GM12878 (cell line): Measurements from ENCODE around the gene PDGFA. TPM values are rescaled to one million over a fixed set of nuclear protein-coding genes. Genes with fewer than 3 reads are reported as not detected.

Source experiments
- ATAC-seq: fragments of 200-7000 bp; cut with Tn5 transposase; 3 replicates; pipeline ENCODE4 v1.9.1; 2020; ENCODE audit warnings: mild to moderate bottlenecking, moderate library complexity
- BruUV-seq: library from RNA; stranded (reverse); fragments of 400-500 nt; replicated peaks from 2 replicates; lab custom pipeline; 2021; lab: Mats Ljungman, UMichigan
- CTCF ChIA-PET: fragments of 300-600 bp; sonication (Branson Sonifier 250); formaldehyde crosslinking; extraction: SDS; loops from one replicate; lab custom pipeline; 2021; ENCODE audit warnings: inconsistent platforms; lab: Yijun Ruan, JAX
- POLR2A ChIA-PET: fragments of 350-600 bp; formaldehyde crosslinking; extraction: SDS; loops from one replicate; lab custom pipeline; 2021; ENCODE audit warnings: inconsistent platforms; lab: Charles Lee
- RAD21 ChIA-PET: fragments of 300-600 bp; sonication (Branson Sonifier 250); formaldehyde crosslinking; loops from one replicate; lab custom pipeline; 2023; ENCODE audit warnings: antibody characterized with exemption; ENCODE audit not compliant: unreplicated experiment; lab: Charles Lee
- SMC1A ChIA-PET: fragments of 300-600 bp; sonication (Branson Sonifier 250); formaldehyde crosslinking; loops from one replicate; lab custom pipeline; 2023; ENCODE audit not compliant: unreplicated experiment, uncharacterized antibody; lab: Charles Lee
- DNase-seq: peaks from one replicate; pipeline ENCODE4 v3.0.0-alpha.2; 2011; ENCODE audit warnings: low read depth, low spot score
- FAIRE-seq: peaks from 3 replicates; lab custom pipeline; 2011; peaks lifted over from hg19 to GRCh38; lab: Jason Lieb, UNC
- H2AFZ ChIP-seq: 2 replicates; pipeline ENCODE4 v1.6.0; 2011; ENCODE audit warnings: low read depth, low read length, control low read depth; ENCODE audit not compliant: control insufficient read depth
- H3K27ac ChIP-seq: 2 replicates; pipeline ENCODE4 v1.5.1; 2011; ENCODE audit warnings: control low read depth; ENCODE audit not compliant: control insufficient read depth, insufficient read depth
- H3K27me3 ChIP-seq, 2 experiments: replicated peaks in 1 of 2; 2 replicates each; pipeline versions ENCODE4 v1.6.0 to v1.6.1; 2011; ENCODE audit warnings: low read length in 1 of 2; ENCODE audit not compliant: control insufficient read depth in 2 of 2, insufficient read depth in 2 of 2
- H3K36me3 ChIP-seq, 2 experiments: 2 replicates each; pipeline ENCODE4 v1.5.1; 2011; ENCODE audit warnings: low read length in 1 of 2; ENCODE audit not compliant: control insufficient read depth in 2 of 2, insufficient read depth in 2 of 2
- H3K4me1 ChIP-seq: 2 replicates; pipeline ENCODE4 v1.6.1; 2011; ENCODE audit warnings: mild to moderate bottlenecking, low read length, moderate library complexity, mixed read lengths; ENCODE audit not compliant: control insufficient read depth, insufficient read depth
- H3K4me2 ChIP-seq: 2 replicates; pipeline ENCODE4 v1.6.0; 2011; ENCODE audit warnings: control low read depth; ENCODE audit not compliant: control insufficient read depth, insufficient read depth
- H3K4me3 ChIP-seq: fragments of 200-600 bp; sonication (generic); 2 replicates; pipeline ENCODE4 v1.5.1; 2016
- H3K79me2 ChIP-seq: 2 replicates; pipeline ENCODE4 v1.6.0; 2011; ENCODE audit warnings: low read length; ENCODE audit not compliant: control insufficient read depth, insufficient read depth
- H3K9ac ChIP-seq: 2 replicates; pipeline ENCODE4 v1.8.0; 2011; ENCODE audit warnings: low read length, control low read depth, mixed read lengths; ENCODE audit not compliant: control insufficient read depth, insufficient read depth
- H3K9me3 ChIP-seq: replicated peaks from 3 replicates; pipeline ENCODE4 v1.5.1; 2011; ENCODE audit warnings: mild to moderate bottlenecking, low read length; ENCODE audit not compliant: control insufficient read depth, insufficient read depth
- H4K20me1 ChIP-seq: 2 replicates; pipeline ENCODE4 v1.6.0; 2011; ENCODE audit not compliant: control insufficient read depth, insufficient read depth
- BHLHE40 ChIP-seq, 2 experiments: fragments of 450-650 bp in 1 of 2; IDR thresholded peaks; 2 replicates each; pipeline ENCODE4 v1.6.1; 2011 to 2017; ENCODE audit warnings: low read depth in 2 of 2, borderline replicate concordance in 1 of 2, improper control_type of control experiment in 1 of 2, low read length in 1 of 2, mild to moderate bottlenecking in 1 of 2
- CHD2 ChIP-seq: IDR thresholded peaks from 2 replicates; pipeline ENCODE4 v1.6.1; 2011; ENCODE audit warnings: low read depth, low read length, improper control_type of control experiment, borderline replicate concordance
- PAX8 ChIP-seq: fragments of 450-650 bp; IDR thresholded peaks from 2 replicates; pipeline ENCODE4 v1.6.1; 2017; ENCODE audit warnings: mild to moderate bottlenecking, moderate library complexity
- PRDM15 ChIP-seq: fragments of 450-650 bp; formaldehyde crosslinking; IDR thresholded peaks from 2 replicates; pipeline ENCODE4 v1.4.0; 2020; ENCODE audit warnings: mild to moderate bottlenecking, moderate library complexity
- ZNF217 ChIP-seq: fragments of 450-650 bp; IDR thresholded peaks from 2 replicates; pipeline ENCODE4 v1.6.1; 2017; ENCODE audit warnings: antibody characterized with exemption, mild to moderate bottlenecking
- WGBS: methylation state at CpG from one replicate; pipeline ENCODE4 v1.1.6; 2016; ENCODE audit warnings: low lambda C conversion rate; ENCODE audit not compliant: insufficient replicate concordance, insufficient coverage; ENCODE audit errors: missing lambda C conversion rate; 5-methylcytosine and 5-hydroxymethylcytosine counted together
- in situ Hi-C: fragments of 300-500 bp; cut with MboI; formaldehyde crosslinking; loops from 9 replicates; pipeline ENCODE4 v1.14.3; 2018; ENCODE audit warnings: mixed read lengths
- intact Hi-C: fragments of 100-400 bp; cut with micrococcal nuclease; formaldehyde crosslinking; loops from one replicate; pipeline ENCODE4 v1.14.2; 2022; ENCODE audit not compliant: unreplicated experiment
- polyA plus RNA-seq, 11 experiments: library from polyadenylated mRNA; depleted of rRNA in 4 of 11; unstranded in 6 of 11; stranded (reverse) in 5 of 11; fragments of >200 nt; fragmentation: Nextera tagmentation in 4 of 11; fragmentation: Illumina TruSeq in 1 of 11; extraction: Ambion mirVana in 4 of 11; extraction: Trizol in 1 of 11; gene quantifications; 1 replicate in 1 of 11; 2 replicates in 10 of 11; pipeline versions ENCODE4 v1.2.1 to v1.2.3, GENCODE V29; 2011 to 2016; ENCODE audit warnings: inconsistent platforms in 2 of 11, missing spikeins in 2 of 11, low read depth in 1 of 11
- total RNA-seq, 4 experiments: library from RNA; depleted of rRNA in 3 of 4; stranded (reverse); fragments of >200 nt in 3 of 4; fragmentation: Illumina TruSeq in 1 of 4; extraction: Trizol in 1 of 4; gene quantifications; 2 replicates each; pipeline versions ENCODE4 v1.2.1 to v1.2.3, GENCODE V29; 2013 to 2021
- TF ChIP-seq, protein P1 (sequence below): fragments of 450-650 bp; IDR thresholded peaks from 2 replicates; pipeline ENCODE4 v1.6.1; 2016; ENCODE audit warnings: mild to moderate bottlenecking, moderate library complexity, borderline replicate concordance

PDGFA gene
- total and polyA plus RNA-seq, 10 of the 15 experiments (the other 5 are each of a cell fraction or from before 2014, with no cell fraction given): 2.5 to 10.0 (median 5.6) TPM

GRCh38 chr7:486216-486743 lies 33.4 kb downstream of the PDGFA start:
- Histone ChIP-seq H3K36me3 (no peaks in the 10 kb centered on the region), H3K9ac (no peak overlapping the region), H4K20me1 (no peaks in the 10 kb centered on the region), H3K27me3 (no peaks in the 10 kb centered on the region), H3K9me3 (no peaks in the 10 kb centered on the region), H3K4me2 (no peak overlapping the region), H3K27ac (no peak overlapping the region), H3K4me3 (no peak overlapping the region), H3K79me2 (no peaks in the 10 kb centered on the region), H3K4me1 (no peaks in the 10 kb centered on the region), H2AFZ (no peak overlapping the region)
- no peak for FAIRE-seq
- ChIA-PET CTCF (no interaction called here), POLR2A (no interaction called here), RAD21 (no interaction called here), SMC1A (no interaction called here)
- TF ChIP-seq ZNF217: no peak
- TF ChIP-seq PAX8: no peak
- no peak for TF ChIP-seq CHD2
- TF ChIP-seq BHLHE40 (IDR thresholded peaks at IDR 0.05; ENCODE audit: borderline replicate concordance in 1 of 2, low read depth in 2 of 2, low read length in 1 of 2): peak in 1 of 2 experiments; percentile 32; a peak in 1 of 4 replicates
- intact Hi-C loops: no loop called here
- in situ Hi-C loops: no loop called here
- 78% methylated on average over 16 of the region's 16 CpGs for WGBS
- ATAC-seq: no peak
- no TSS peak for BruUV-seq
- no peak for DNase-seq

DNA sequence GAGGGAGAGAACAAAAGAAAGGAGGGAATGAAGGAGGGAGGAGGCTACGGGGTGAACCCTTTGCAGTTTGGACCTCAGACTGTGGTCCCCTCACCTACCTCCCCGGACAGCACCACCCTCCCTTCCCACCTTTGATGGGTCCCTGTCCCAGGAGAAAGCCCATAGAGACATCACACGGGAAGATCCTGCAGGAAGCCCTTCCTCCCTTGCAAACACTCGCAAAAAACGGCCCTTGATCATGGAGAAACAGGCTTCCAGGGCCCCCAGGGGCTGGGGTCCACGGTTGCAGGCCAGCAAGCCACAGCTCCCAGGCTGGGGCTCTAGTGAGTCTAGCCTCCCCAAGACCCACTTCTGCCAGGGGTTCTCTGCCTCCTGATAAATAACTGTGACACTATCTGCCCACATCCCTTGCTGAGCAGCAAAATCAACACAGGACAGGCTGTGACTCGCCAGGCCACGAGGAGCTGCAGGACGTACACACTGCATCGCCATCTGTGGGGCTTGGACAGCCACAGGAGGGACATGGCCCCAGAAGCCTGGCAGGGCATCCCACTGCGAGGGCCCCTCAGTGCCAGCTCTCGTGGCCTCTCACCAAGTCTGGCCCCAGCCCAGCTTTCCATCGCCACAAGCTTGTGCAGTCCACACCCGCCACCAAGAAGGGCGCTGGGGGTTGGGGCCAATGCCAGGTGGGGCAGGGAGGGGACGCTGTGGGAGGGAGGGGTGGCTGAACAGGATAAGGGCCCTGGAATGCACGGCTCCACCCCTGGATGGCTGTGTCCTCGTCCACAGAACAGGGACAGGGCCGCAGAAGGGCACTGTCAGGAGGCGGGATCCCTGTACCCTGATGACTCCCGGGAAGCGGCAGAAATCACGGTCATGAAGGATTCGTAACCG lies 34.2 kb downstream of the PDGFA start:
- no peak overlapping the region for H3K27ac ChIP-seq
- H2AFZ ChIP-seq: no peak overlapping the region
- TF ChIP-seq, protein P1, sequence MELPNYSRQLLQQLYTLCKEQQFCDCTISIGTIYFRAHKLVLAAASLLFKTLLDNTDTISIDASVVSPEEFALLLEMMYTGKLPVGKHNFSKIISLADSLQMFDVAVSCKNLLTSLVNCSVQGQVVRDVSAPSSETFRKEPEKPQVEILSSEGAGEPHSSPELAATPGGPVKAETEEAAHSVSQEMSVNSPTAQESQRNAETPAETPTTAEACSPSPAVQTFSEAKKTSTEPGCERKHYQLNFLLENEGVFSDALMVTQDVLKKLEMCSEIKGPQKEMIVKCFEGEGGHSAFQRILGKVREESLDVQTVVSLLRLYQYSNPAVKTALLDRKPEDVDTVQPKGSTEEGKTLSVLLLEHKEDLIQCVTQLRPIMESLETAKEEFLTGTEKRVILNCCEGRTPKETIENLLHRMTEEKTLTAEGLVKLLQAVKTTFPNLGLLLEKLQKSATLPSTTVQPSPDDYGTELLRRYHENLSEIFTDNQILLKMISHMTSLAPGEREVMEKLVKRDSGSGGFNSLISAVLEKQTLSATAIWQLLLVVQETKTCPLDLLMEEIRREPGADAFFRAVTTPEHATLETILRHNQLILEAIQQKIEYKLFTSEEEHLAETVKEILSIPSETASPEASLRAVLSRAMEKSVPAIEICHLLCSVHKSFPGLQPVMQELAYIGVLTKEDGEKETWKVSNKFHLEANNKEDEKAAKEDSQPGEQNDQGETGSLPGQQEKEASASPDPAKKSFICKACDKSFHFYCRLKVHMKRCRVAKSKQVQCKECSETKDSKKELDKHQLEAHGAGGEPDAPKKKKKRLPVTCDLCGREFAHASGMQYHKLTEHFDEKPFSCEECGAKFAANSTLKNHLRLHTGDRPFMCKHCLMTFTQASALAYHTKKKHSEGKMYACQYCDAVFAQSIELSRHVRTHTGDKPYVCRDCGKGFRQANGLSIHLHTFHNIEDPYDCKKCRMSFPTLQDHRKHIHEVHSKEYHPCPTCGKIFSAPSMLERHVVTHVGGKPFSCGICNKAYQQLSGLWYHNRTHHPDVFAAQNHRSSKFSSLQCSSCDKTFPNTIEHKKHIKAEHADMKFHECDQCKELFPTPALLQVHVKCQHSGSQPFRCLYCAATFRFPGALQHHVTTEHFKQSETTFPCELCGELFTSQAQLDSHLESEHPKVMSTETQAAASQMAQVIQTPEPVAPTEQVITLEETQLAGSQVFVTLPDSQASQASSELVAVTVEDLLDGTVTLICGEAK: no peak
- no peak for TF ChIP-seq PRDM15 (CRISPR knock-in tag)
- ATAC-seq (no peak), DNase-seq (no peak), FAIRE-seq (no peak)
- no peaks in the 10 kb centered on the region for H3K9me3 ChIP-seq
- ChIA-PET SMC1A (no interaction called here), RAD21 (no interaction called here), CTCF (no interaction called here), POLR2A (no interaction called here)
- in situ Hi-C loops (no loop called here), intact Hi-C loops (no loop called here)
- H4K20me1 ChIP-seq: no peaks in the 10 kb centered on the region
- no peaks in the 10 kb centered on the region for H3K4me1 ChIP-seq
- no TSS peak for BruUV-seq
- 52% methylated on average over 25 of the region's 25 CpGs for WGBS
- H3K79me2 ChIP-seq: no peaks in the 10 kb centered on the region
- H3K4me2 ChIP-seq: no peak overlapping the region
- no peaks in the 10 kb centered on the region for H3K27me3 ChIP-seq
- H3K9ac ChIP-seq: no peak overlapping the region
- H3K36me3 ChIP-seq: no peaks in the 10 kb centered on the region
- H3K4me3 ChIP-seq: no peak overlapping the region
